Endothelial cell of umbilical vein (primary cell): ENCODE data around the gene CBFB. TPM values are rescaled to one million over a fixed set of nuclear protein-coding genes. Genes with fewer than 3 reads are reported as not detected.

ENCODE experiments used
- BruUV-seq: library from RNA; stranded (reverse); fragments of 400-500 nt; replicated peaks from 2 replicates; lab custom pipeline; 2021; lab: Mats Ljungman, UMichigan
- CTCF ChIA-PET: fragments of 300-600, 350-600 bp; sonication (Branson Sonifier 250); formaldehyde crosslinking; loops from one replicate; lab custom pipeline; 2021; ENCODE audit warnings: antibody characterized with exemption, inconsistent platforms; lab: Charles Lee
- POLR2A ChIA-PET: fragments of 300-600, 350-600 bp; sonication (Branson Sonifier 250); formaldehyde crosslinking; loops from one replicate; lab custom pipeline; 2021; ENCODE audit warnings: antibody characterized with exemption, inconsistent platforms; lab: Charles Lee
- DNase-seq: peaks from one replicate; pipeline ENCODE4 v3.0.0-alpha.2; 2011; ENCODE audit warnings: low read depth, low spot score
- FAIRE-seq: peaks from 2 replicates; lab custom pipeline; 2011; peaks lifted over from hg19 to GRCh38; lab: Jason Lieb, UNC
- H2AFZ ChIP-seq: 2 replicates; pipeline ENCODE4 v1.6.0; 2012; ENCODE audit warnings: low read depth, low read length, control low read depth, inconsistent platforms
- H3K27ac ChIP-seq: 2 replicates; pipeline ENCODE4 v1.5.1; 2011; ENCODE audit warnings: low read depth, mild to moderate bottlenecking, control low read depth, low read length, moderate library complexity; ENCODE audit not compliant: insufficient read depth
- H3K27me3 ChIP-seq, 2 experiments: 2 replicates each; pipeline versions ENCODE4 v1.6.0 to v1.6.1; 2011; ENCODE audit warnings: low read length in 2 of 2, mixed read lengths in 1 of 2; ENCODE audit not compliant: control insufficient read depth in 2 of 2, insufficient read depth in 2 of 2
- H3K36me3 ChIP-seq, 2 experiments: 2 replicates in 1 of 2; 3 replicates in 1 of 2; pipeline ENCODE4 v1.5.1; 2011; ENCODE audit warnings: low read length in 2 of 2, mild to moderate bottlenecking in 1 of 2, moderate library complexity in 1 of 2; ENCODE audit not compliant: control insufficient read depth in 2 of 2, insufficient read depth in 2 of 2; ENCODE audit errors: extremely low read depth in 1 of 2
- H3K4me1 ChIP-seq: 3 replicates; pipeline ENCODE4 v1.5.1; 2011; ENCODE audit warnings: mild to moderate bottlenecking, low read length; ENCODE audit not compliant: control insufficient read depth, insufficient read depth; ENCODE audit errors: extremely low read depth
- H3K4me2 ChIP-seq: 2 replicates; pipeline ENCODE4 v1.6.1; 2011; ENCODE audit warnings: low read length, control low read depth, mixed read lengths; ENCODE audit not compliant: insufficient read depth
- H3K4me3 ChIP-seq, 3 experiments: fragments of 200-600 bp in 1 of 3; sonication (generic), shearing (Covaris generic) in 1 of 3; replicated peaks in 1 of 3; 2 replicates each; pipeline ENCODE4 v1.5.1; 2011 to 2016; ENCODE audit warnings: control low read depth in 3 of 3, low read length in 3 of 3, mild to moderate bottlenecking in 2 of 3, inconsistent platforms in 1 of 3, low read depth in 1 of 3, moderate library complexity in 1 of 3; ENCODE audit not compliant: insufficient read depth in 1 of 3
- H3K79me2 ChIP-seq: 2 replicates; pipeline ENCODE4 v1.6.0; 2012; ENCODE audit warnings: low read length, inconsistent platforms; ENCODE audit not compliant: control insufficient read depth, insufficient read depth
- H3K9ac ChIP-seq: replicated peaks from 2 replicates; pipeline ENCODE3; 2011; ENCODE audit warnings: low read length, control low read depth; ENCODE audit not compliant: insufficient read depth; ENCODE audit errors: extremely low read depth
- H3K9me1 ChIP-seq: replicated peaks from 3 replicates; pipeline ENCODE4 v1.6.0; 2011; ENCODE audit warnings: mild to moderate bottlenecking, low read length; ENCODE audit not compliant: control insufficient read depth, insufficient read depth; ENCODE audit errors: extremely low read depth
- H3K9me3 ChIP-seq: replicated peaks from 2 replicates; pipeline ENCODE4 v1.5.1; 2012; ENCODE audit warnings: low read length, inconsistent platforms; ENCODE audit not compliant: control insufficient read depth, insufficient read depth
- H4K20me1 ChIP-seq: replicated peaks from 2 replicates; pipeline ENCODE3; 2011; ENCODE audit warnings: mild to moderate bottlenecking, low read length; ENCODE audit not compliant: control insufficient read depth, insufficient read depth; ENCODE audit errors: extremely low read depth
- EZH2 ChIP-seq: IDR thresholded peaks from 2 replicates; pipeline ENCODE4 v1.6.1; 2012; ENCODE audit warnings: borderline replicate concordance, low read depth, mild to moderate bottlenecking, moderate library complexity, low read length, inconsistent platforms; ENCODE audit not compliant: severe bottlenecking
- FOS ChIP-seq: IDR thresholded peaks from 2 replicates; pipeline ENCODE4 v1.6.1; 2011; ENCODE audit warnings: mild to moderate bottlenecking, low read length, moderate library complexity, borderline replicate concordance; ENCODE audit not compliant: insufficient read depth
- GATA2 ChIP-seq: IDR thresholded peaks from 2 replicates; pipeline ENCODE4 v1.7.0; 2011; ENCODE audit warnings: low read depth, mild to moderate bottlenecking, moderate library complexity, mixed read lengths, low read length; ENCODE audit not compliant: insufficient read length, insufficient read depth
- JUN ChIP-seq: IDR thresholded peaks from 2 replicates; pipeline ENCODE4 v1.6.1; 2011; ENCODE audit warnings: borderline replicate concordance, low read depth; ENCODE audit not compliant: insufficient read length, insufficient read depth
- MAX ChIP-seq: IDR thresholded peaks from 2 replicates; pipeline ENCODE4 v1.6.1; 2011; ENCODE audit not compliant: insufficient read depth, insufficient read length
- MYC ChIP-seq: IDR thresholded peaks from one replicate; pipeline ENCODE4 v1.6.1; 2011; ENCODE audit warnings: mild to moderate bottlenecking, low read depth, low read length
- POLR2A ChIP-seq: IDR thresholded peaks from 2 replicates; pipeline ENCODE4 v1.6.1; 2012; ENCODE audit warnings: low read depth, mild to moderate bottlenecking, control low read depth, low read length
- POLR2AphosphoS5 ChIP-seq: IDR thresholded peaks from 2 replicates; pipeline ENCODE4 v1.6.1; 2012; ENCODE audit warnings: low read depth, mild to moderate bottlenecking, control low read depth, low read length, moderate library complexity; ENCODE audit not compliant: insufficient read depth
- dilution Hi-C: fragments of 300-500 bp; cut with MboI; formaldehyde crosslinking; loops from one replicate; pipeline ENCODE4 v1.15.0; 2019; ENCODE audit warnings: low sequenced_read_pairs; ENCODE audit not compliant: extremely low pct_ligation_motif_present
- intact Hi-C: fragments of 100-400 bp; cut with micrococcal nuclease; formaldehyde crosslinking; loops from one replicate; pipeline ENCODE4 v1.10.0; 2022
- polyA plus RNA-seq, 4 experiments: library from polyadenylated mRNA; depleted of rRNA in 3 of 4; stranded (reverse) in 3 of 4; unstranded in 1 of 4; fragments of >200 nt; gene quantifications; 2 replicates each; pipeline versions ENCODE4 v1.2.1 to v1.2.3, GENCODE V29; 2011 to 2012; ENCODE audit warnings: missing spikeins in 1 of 4
- total RNA-seq: library from RNA; stranded (reverse); gene quantifications from 2 replicates; pipeline ENCODE4 v1.2.3, GENCODE V29; 2021
- TF ChIP-seq, protein P1 (sequence below), 2 donors: IDR thresholded peaks; 1 replicate in 1 of 2; 2 replicates in 1 of 2; pipeline ENCODE4 v1.5.1; 2011; ENCODE audit warnings: low read length in 2 of 2, mild to moderate bottlenecking in 2 of 2, moderate library complexity in 2 of 2, control low read depth in 1 of 2, inconsistent platforms in 1 of 2, low read depth in 1 of 2; ENCODE audit not compliant: insufficient read depth in 1 of 2; ENCODE audit errors: extremely low read depth in 1 of 2

CBFB gene
- total and polyA plus RNA-seq, 2 donors (not counting 3 experiments of a cell fraction or from before 2014, with no cell fraction given): 27.8 to 103 TPM

GRCh38 chr16:66996983-66997358 lies 32.0 kb upstream of the CBFB start:
- H3K4me1 ChIP-seq: peaks cover 14% of the 10 kb centered on the region
- CTCF ChIA-PET: interaction anchor here (0.7 kb wide), 1 partner anchor 15 kb away, joined by 3 read pairs; no protein-coding TSS in a partner anchor
- POLR2A ChIA-PET: interaction anchor here (0.5 kb wide), 1 partner anchor 13 kb away, joined by 3 read pairs; no protein-coding TSS in a partner anchor
- H2AFZ ChIP-seq: no peak overlapping the region
- intact Hi-C loops (no loop called here), dilution Hi-C loops (no loop called here)
- H3K4me3 ChIP-seq: no peak overlapping the region
- DNase-seq: no peak
- no peaks in the 10 kb centered on the region for H3K27me3 ChIP-seq
- no peaks in the 10 kb centered on the region for H3K9me3 ChIP-seq
- H3K4me2 ChIP-seq: no peak overlapping the region
- H3K9me1 ChIP-seq: no peaks in the 10 kb centered on the region
- H3K36me3 ChIP-seq: no peaks in the 10 kb centered on the region
- H3K79me2 ChIP-seq: no peaks in the 10 kb centered on the region
- no peak overlapping the region for H3K9ac ChIP-seq
- H4K20me1 ChIP-seq: no peaks in the 10 kb centered on the region
- BruUV-seq: no TSS peak
- no peak for TF ChIP-seq JUN
- no peak for TF ChIP-seq POLR2AphosphoS5
- TF ChIP-seq GATA2: no peak
- TF ChIP-seq MAX: no peak
- H3K27ac ChIP-seq: no peak overlapping the region
- no peak for FAIRE-seq

GRCh38 chr16:67000384-67001351 lies 28.3 kb upstream of the CBFB start:
- CTCF ChIA-PET: interaction anchor here (0.6 kb wide), 3 partner anchors 28 to 259 kb away, joined by 3 to 4 read pairs (median 3); no protein-coding TSS in a partner anchor
- BruUV-seq: no TSS peak

More at GRCh38 chr16:67000384-67001351, 28.3 kb upstream of the CBFB start:
- no peaks in the 10 kb centered on the region for H3K79me2 ChIP-seq
- H4K20me1 ChIP-seq: no peaks in the 10 kb centered on the region
- FAIRE-seq: peak; percentile 50
- peak overlapping the region; percentile 8 for H3K9ac ChIP-seq
- H3K4me2 ChIP-seq: peak overlapping the region; percentile 69
- no peak overlapping the region for H3K27ac ChIP-seq
- H3K4me3 ChIP-seq: peak overlapping the region; percentile 40 to 57 (median 52)
- TF ChIP-seq EZH2: peak; percentile 29
- TF ChIP-seq POLR2AphosphoS5: no peak
- TF ChIP-seq MAX: peak; percentile 21
- TF ChIP-seq FOS: no peak
- TF ChIP-seq, protein P1, sequence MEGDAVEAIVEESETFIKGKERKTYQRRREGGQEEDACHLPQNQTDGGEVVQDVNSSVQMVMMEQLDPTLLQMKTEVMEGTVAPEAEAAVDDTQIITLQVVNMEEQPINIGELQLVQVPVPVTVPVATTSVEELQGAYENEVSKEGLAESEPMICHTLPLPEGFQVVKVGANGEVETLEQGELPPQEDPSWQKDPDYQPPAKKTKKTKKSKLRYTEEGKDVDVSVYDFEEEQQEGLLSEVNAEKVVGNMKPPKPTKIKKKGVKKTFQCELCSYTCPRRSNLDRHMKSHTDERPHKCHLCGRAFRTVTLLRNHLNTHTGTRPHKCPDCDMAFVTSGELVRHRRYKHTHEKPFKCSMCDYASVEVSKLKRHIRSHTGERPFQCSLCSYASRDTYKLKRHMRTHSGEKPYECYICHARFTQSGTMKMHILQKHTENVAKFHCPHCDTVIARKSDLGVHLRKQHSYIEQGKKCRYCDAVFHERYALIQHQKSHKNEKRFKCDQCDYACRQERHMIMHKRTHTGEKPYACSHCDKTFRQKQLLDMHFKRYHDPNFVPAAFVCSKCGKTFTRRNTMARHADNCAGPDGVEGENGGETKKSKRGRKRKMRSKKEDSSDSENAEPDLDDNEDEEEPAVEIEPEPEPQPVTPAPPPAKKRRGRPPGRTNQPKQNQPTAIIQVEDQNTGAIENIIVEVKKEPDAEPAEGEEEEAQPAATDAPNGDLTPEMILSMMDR (IDR thresholded peaks at IDR 0.05; ENCODE audit: extremely low read depth in 1 of 2, insufficient read depth in 1 of 2, low read depth in 1 of 2, low read length in 2 of 2): no peak
- TF ChIP-seq GATA2: no peak
- no peak for TF ChIP-seq POLR2A
- no peak for TF ChIP-seq MYC
- no peak for TF ChIP-seq JUN
- intact Hi-C loops (no loop called here), dilution Hi-C loops (no loop called here)
- peak; percentile 31 for DNase-seq
- H3K27me3 ChIP-seq: no peaks in the 10 kb centered on the region
- H3K4me1 ChIP-seq: peaks cover 14% of the 10 kb centered on the region
- peak overlapping the region; percentile 95 for H2AFZ ChIP-seq
- POLR2A ChIA-PET: no interaction called here
- no peaks in the 10 kb centered on the region for H3K9me3 ChIP-seq
- no peaks in the 10 kb centered on the region for H3K9me1 ChIP-seq
- H3K36me3 ChIP-seq: no peaks in the 10 kb centered on the region
